GM21825 (cell line): Measurements from ENCODE around the gene MTG2.
"Not testable (repeated sequence)": the region's sequence is repeated elsewhere in the genome, so short reads cannot be mapped to it uniquely, and the experiment has no call there.

ENCODE experiments used
- ATAC-seq: cut with Tn5 transposase; IDR thresholded peaks from one replicate; pipeline ENCODE4 v1.9.1; 2021; ENCODE audit warnings: mild to moderate bottlenecking, moderate library complexity; ENCODE audit not compliant: unreplicated experiment

MTG2 gene

DNA sequence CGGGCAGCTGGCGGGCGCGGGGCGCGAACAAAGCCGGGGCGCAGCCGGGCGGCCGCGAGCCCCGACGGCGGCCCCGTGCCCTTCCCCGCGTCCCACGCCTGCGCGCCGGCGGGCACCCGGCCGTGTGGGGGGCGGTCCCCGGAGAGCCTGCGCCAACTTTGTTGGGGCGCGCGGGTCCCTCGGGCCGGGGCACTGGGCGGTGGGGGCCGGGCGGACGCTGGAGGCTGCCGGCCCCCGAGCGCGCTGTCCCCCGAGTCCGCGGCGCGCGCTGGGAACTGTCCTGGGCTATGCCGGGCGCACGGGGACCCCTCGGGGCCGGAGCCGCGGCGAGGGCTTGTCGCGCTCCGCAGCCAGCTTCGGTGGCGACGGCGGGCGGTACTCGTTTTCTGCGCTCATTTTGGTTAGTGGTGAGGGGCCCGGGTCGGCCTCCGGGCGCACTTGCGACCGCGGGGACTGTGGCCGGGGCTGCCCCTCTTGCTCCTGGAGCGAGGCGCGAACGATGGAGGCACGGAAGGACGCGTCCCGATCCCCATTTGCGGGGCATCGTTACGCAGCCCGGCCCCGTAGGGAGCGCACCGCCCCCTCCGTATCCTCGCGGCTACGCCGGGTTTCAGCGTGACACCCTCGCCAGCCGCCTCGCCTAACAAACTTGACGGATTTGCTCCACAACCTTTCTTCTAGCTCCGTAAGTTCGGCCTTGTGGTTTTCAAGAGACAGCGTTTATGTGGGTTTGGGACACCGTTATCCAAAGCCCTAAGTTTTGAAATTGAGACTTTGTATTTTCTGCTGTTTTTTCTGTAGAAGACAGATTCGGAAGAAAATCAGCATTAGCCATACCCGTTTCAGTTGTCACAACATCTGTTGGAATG is 38.6 kb upstream of the MTG2 start:
- ATAC-seq = peak; percentile 12

DNA sequence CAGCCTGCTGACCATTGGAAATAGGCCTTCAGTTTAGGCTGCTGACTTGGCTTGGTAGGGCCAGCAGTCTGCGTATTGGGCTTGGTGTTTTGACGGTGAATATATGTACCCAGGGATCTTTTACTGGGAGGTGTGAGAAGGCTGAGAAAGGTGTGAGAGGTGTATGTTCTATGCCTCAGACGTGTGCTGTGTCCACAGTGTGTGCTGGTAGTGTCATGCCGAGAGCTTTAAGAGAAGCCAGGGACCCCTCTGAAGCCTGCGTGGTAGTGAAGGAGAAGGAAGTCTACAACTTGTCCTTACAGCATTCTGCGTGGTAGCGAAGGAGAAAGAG is 37.2 kb upstream of the MTG2 start:
- ATAC-seq = no peak

DNA sequence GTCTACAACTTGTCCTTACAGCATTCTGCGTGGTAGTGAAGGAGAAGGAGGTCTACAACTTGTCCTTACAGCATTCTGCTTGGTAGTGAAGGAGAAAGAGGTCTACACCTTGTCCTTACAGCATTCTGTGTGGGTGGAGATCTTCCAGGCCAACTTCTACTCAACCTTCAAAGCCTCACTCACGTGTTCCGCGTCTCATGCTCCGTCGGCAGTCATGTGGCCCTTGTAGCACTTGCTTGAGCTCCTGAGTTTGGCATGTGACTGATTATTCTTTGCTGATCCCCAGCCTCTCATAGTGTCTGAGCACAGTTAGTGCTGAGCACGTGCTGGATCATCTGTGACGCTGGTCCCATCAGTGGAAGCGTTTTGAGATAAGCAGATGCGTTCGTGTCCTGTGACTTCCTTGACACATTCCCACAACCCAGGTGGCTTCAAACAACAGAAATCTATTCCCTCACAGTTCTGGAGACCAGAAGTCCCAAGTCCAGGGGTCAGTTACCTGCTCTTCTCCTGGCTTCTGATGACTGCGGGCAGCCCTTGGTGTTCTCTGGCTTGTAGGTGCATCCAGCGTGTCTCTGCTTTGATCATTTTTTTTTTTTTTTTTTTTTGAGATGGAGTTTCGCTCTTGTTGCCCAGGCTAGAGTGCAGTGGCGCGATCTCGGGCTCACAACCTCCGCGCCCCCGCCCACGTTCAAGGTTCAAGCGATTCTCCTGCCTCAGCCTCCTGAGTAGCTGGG is 36.6 kb upstream of the MTG2 start:
- no peak for ATAC-seq

DNA sequence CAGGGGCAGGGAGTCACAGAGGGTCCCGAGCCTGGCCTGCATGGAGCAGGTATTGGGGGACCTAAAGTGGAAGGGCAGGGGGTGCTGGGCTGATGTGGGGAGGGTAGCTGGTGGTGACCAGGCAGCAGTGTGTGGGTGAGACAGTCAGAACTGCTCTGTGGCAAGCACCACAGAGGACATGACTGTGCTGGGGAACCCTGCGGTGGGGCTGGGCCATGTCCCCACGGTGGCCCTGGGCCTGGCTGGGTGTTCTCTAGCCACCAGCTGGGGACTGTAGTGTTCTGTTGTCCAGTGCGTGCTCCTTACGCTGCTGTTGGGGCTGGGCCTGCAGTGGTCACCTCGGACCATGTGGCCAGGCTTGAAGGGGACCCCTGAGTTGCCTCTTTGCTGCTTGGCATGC is 35.7 kb upstream of the MTG2 start:
- ATAC-seq = no peak

DNA sequence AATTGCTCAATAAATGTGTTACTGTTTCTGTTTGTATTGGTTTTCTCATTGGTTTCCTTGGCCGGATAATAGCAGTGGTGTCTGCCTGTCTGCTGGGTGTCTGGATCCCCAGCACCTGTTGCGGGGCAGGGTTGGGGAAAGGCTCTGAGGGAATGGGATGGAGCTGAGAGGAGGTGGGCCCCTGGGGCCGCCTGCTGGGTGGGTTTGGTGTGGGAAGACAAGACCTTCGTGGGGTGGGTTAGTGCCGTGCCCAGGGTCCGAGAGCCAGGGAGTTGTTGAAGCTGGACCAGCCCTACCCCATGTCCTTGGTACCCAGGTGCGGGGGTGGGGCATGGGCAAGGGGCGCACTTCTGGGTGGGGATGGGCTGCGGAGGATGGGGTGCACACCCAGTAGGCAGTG is 35.3 kb upstream of the MTG2 start:
- no peak for ATAC-seq

DNA sequence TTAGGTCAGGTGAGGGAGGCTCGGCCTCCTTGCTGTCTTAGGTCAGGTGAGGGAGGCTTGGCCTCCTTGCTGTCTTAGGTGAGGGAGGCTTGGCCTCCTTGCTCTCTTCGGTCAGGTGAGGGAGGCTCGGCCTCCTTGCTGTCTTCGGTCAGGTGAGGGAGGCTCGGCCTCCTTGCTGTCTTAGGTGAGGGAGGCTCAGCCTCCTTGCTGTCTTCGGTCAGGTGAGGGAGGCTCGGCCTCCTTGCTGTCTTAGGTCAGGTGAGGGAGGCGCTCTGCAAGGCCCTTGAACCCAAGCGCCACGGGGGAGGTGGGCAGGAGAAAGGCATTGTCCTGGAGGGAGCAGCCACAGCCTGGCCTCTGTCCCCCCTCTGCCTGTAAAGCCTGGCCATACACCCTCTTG is 34.4 kb upstream of the MTG2 start:
- not testable (repeated sequence) for ATAC-seq

DNA sequence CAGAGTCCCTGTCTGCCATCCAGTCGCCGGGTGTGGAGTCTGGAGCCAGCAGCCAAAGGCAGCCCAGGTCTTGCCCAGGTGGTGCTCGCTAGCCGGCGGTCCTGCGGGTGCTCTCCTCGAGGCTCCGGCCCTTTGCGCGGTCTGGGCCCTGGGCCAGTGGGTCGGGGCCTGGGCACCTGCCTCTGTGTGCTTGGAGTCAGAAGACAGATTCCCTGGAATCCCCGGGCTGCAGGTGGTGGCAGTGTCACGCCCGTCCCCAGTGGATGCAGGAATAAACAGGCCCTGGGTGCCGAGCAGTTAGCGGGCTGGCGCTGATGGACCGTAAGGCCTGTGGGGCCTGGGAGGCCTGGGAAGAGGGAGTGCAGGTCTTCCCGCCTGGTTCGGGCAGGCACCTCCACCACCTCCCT is 33.9 kb upstream of the MTG2 start:
- no peak for ATAC-seq

DNA sequence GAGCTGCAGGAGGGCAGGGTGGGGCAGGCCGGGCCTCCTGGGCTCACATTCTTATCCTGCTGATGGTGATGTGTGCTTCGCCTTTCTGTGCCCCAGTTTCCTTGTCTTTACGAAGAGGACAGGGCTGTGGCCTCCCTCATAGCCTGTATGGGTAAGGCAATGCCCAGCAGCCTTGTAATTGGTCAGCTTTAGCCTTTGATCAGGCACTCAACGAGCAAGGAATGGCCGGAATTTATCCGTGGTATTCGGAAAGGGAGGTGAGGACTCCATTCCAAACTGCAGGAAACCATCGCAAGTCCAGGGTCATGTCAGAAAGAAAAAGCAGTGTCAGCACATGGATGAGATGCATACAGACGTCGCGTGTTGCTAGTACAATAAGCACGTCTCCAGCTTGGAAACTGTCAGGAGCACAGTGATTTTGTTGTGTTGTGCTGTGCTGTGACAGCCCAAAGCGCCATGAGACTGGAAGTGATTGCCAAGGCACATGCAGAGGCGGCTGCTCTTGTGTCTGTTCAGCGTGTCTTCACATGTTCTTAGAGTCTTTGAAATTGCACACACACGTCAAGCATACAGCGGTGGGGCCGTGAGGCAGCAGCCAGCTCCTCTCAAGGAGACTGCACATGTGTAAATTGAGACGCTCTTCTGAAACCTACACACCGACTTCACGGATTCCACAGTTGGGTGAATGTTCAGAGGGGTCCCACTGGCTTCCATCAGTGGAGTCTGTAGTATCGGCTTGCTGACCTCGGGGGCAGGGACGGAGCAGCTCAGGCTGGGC is 33.1 kb upstream of the MTG2 start:
- no peak for ATAC-seq

DNA sequence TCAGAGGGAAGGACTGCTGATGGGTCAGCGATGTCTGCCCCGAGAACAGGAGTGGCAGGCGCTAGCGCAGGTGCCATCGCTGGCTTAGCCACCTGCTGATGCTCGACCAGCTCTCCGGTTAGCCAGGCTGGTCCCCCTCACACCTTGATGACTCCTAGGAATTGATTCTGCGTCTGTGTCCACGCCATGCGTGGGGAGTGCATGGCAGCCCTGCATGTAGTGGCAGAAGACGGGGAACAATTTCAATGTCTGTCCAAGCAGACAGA is 32.6 kb upstream of the MTG2 start:
- ATAC-seq = no peak

DNA sequence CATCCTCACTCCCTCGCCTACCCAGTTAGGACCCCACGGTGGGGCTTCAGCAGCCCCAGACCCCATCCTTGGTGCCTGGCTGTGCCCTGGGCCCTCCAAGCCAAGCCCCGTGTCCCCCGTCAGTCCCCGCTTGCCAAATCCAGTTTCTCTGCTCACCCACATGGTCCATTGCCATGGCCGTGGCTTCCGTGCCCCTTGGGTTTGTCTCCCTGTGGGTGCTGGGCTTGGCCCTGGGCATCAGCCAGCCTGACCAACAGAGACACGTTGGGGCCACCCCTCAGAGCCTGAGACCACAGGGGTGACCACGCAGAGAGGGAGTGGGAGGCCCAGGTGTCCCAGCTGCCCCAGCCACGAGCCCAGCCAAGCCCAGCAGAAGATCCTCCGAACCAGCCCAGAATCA is 31.6 kb upstream of the MTG2 start:
- ATAC-seq = no peak

DNA sequence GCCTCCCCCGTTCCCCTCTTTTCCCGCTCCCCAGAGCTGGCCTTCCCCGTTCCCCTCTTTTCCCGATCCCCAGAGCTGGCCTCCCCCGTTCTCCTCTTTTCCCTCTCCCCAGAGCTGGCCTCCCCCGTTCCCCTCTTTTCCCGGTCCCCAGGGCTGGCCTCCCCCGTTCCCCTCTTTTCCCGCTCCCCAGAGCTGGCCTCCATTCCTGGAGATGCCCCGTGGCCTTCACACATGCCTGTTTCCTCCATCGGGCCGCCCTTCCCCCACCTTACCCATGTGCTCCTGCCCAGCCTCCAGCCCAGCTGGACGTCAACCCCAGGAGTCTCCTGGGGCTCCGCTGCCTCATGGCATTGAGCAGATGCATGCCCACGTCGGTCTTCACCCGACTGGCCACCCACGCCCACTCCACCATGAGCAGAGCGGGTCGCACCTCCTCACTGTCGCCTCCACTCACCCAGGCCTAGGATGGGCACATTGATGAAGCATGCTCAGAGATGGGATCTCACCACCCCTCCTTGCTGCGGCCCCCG is 30.9 kb upstream of the MTG2 start:
- ATAC-seq = no peak

DNA sequence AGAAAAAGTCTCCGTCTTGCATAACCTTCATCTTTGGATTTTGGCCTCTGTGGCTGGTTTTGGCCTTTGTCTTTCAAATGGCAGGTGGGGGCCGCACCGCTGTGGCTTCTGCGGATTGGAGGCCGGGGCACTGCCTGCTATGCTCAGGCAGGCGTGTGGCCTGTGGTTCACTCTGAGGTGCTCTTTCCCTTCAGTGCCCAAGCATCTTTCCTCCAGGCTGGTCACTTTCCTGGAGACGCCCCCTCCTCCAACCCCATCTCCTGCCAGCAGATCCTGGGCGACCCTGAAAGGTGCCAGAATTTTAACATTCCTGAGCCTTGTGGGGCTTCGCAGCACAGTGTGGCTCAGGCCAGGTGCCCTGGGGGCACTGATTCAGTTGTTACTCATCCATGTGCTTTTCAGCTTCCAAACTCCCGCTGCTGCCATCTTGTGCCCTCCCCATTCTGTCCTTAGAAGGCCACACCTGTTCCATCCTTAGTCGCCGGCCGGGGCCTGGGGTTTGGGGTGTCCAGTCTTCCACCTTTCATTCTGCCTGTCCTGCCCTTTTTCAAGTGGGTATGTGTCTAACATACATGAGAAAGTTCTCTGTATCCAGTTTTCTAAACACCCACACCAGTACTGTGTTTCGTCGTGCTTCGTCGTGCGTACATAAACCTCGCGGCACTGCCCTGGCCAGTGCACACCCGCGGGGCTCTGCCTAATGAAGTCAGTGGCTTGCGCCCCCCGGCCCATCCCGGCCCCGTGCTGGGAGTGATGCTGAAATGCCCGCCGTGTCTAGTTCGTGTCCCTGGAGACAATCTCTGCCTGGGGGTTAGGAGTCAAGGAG is 27.2 kb upstream of the MTG2 start:
- ATAC-seq = no peak

DNA sequence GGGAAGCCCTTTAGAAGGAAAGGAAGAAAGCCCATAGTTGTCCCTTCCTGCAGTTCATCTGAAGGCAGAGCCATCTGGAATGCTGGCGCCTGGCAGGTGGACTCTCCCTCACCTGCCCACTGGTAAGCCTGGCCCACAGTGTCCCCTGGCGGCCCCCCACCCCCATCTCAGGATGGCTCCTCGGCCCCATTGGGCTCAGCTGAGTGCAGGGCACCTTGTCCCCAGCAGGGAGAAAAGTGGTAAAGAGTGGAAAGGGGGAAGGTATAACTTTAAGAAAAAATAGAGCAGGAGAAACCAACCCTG is 26.6 kb upstream of the MTG2 start:
- ATAC-seq = no peak

DNA sequence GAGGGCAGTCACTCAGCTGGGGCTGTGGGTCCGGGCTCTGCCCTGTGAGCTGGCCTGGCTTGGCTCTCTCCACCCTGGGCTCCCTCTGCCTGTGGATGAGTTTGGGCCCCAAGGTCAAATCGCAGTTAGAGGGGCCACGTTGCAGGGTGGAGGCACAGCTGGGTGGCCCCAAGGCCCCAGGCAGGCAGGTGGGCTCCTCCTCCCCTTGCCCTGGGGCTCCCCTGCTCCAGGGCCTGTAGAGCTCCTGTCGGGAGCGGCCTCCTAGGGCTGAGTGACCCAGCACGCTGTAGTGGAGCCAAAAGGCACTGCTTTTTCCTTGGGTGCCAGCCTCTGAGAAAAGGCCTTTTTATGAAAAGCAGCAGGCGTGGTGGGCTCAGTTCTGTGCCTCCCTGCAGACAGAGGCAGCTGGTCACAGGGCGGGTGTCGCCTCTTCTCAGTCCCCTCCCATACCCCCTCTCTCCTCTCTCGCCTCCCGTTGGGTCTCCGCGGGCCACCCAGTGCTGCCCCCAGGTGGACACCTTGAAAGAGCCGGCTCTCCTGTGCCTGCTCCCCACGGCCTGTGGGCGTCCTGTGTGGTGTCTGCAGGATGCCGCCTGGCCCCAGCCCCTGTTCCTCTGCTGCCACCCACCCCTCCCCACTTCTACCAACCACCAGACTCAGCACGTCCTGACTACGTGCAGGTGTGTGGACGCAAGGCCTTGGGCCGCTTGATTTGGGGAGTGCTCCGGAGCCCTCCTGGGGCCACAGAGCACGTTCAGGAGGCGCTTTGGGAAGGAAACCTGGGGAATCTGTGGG is 26.0 kb upstream of the MTG2 start:
- no peak for ATAC-seq

DNA sequence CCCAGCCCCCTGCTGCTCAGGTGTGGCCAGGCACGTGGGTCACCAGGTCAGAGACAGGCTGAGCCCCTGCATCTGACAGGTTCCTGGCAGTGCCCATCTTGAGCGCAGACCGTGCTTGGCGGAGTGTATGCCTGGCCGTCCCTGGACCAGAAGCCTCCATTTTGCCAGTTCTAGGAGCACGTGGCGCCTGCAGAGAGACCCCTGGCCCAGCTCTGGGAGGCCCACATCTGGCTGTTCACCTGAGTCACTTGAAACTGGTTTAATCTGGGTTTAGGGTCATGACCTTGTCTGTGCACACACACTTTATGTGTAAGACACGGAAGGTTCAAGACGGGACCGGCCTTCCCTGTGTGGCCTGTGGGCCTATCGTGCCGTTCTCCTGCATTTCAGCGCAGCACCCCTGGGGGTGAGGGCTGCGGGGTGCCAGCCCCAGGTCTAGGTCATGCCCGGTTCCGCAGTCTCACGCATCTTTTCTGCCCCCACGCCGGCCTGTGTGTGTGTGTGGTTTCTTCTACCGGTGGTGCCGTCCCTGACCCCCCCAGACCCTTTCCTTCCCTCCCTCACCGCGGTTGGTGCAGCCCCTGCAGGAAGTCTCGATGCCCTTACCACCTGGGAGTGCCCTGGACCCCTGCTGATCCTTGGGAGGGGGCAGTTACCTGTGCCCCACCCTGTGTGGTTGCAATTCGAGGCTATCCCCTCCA is 25.3 kb upstream of the MTG2 start:
- no peak for ATAC-seq

DNA sequence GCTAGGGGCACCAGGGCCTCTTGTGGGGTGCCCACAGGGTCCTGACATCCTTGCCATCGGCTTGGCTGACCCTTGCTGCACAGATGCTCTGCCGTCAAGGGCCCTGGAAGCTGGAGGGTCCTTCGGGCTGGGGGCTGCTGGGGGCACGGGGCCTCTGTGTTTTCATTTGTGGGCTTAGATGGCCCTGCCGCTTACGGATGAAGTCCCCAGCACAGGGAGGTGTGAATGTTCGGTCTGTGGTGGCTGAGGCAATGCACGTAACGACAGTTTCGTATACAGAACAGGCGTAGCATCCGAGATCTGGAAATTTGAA is 24.8 kb upstream of the MTG2 start:
- no peak for ATAC-seq

DNA sequence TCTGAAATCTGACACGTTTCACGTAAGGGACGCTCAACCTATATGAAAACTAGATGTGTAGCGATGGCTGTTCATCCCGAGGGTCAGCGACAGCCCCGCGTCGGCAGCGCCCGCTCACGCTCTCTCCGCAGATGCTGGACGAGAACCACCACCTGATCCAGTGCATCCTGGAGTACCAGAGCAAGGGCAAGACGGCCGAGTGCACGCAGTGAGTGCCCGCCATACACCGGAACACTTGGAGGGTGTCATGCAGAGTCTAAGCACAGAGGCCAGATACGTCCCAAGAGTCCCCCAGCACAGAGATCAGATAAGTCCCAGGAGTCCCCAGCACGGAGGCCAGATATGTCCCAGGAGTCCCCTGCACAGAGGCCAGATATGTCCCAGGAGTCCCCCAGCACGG is 24.3 kb upstream of the MTG2 start:
- ATAC-seq = no peak

DNA sequence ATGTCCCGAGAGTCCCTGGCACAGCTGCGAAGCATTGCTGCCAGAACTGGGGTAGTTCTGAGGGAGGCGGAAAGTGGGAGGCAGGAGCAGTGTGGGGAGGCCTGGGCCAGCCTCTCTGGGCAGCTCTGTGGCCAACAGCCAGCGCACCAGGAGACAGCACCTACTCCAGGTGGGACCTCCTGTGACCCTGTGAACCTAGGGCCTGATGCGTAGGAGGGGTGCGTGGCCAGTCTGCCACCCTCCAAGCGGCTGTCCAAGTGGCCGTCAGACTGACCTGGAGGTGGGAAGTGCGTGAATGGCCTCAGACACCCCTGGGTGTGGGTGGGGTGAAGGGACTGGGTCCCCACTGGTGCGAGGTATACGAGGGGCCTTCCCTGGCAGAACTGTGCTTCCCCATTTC is 23.8 kb upstream of the MTG2 start:
- no peak for ATAC-seq

DNA sequence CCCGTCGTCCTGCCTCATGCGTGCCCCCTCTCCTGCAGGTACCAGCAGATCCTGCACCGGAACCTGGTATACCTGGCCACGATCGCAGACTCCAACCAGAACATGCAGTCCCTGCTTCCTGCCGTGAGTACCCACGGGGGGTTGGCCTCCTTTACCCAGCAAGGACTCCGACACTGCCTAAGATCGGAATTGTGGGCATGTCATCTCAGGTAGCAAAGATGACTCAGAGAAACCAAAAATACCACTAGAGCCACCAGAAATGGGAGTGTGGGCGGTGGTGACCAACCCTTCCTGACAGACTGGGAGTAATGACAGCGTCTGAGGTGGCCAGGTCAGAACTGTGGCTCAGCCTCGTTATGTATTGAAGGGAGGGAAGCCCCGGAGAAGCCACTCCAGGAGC is 23.0 kb upstream of the MTG2 start:
- ATAC-seq = no peak

DNA sequence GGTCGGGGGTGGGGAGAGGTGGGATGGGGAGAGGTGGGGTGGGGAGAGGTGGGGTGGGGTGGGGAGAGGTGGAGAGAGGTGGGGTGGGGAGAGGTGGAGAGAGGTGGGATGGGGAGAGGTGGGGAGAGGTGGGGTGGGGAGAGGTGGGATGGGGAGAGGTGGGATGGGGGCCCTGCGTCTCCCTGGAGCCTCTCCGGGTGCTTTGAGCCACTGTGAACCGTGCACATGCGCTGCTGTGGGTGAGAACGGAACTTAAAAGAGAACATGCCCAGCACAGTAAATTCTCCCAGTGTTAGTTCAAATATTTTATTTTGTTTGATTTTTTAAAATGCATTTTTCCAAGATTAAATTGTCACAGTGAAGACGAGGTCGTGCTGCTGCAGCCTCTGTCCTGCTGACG is 22.6 kb upstream of the MTG2 start:
- no peak for ATAC-seq
